HG03097 (cell line): ENCODE measurements around the gene HNRNPH2.

Source experiments
- ATAC-seq: cut with Tn5 transposase; IDR thresholded peaks from one replicate; pipeline ENCODE4 v1.9.1; 2021; ENCODE audit not compliant: unreplicated experiment, low FRiP score

HNRNPH2 gene

DNA sequence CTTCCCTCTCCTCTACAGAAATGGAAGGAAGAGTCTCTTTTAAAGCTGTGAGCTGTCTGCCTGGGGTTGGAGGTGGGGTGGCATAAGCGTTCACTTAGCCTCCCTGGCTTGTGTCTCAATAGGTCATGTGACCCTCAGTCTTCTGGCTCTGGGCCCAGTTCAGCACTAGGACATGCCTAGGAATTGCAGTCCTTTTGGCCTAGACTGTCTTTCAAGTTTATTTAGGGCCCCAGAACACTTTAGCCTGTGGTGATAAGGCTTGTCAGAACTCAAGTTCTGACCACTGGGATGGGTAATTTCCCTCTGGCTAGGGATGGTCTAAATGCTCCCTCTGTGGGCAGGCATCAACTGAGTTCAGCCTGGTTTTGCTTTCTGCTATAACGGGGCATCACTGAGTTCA is 42.9 kb downstream of the HNRNPH2 start:
- no peak for ATAC-seq

DNA sequence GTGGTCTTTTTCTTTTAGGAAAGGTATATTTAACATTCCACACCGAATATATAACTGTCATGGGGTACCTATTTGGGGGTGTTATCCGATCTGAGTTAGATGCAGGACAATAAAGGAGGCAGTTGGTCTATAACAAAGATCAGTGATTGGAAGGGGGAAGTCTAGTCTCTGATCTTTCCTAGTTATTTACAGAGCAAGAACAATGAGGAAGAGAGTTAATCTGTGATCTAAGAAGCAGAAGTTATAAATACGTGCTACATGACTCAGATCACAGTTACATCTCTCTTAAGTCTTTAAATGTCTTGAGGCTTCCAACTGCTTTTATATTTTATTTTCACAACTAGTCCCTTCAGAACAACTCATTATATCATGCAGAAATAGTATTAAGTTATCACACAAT is 44.0 kb downstream of the HNRNPH2 start:
- ATAC-seq = no peak

DNA sequence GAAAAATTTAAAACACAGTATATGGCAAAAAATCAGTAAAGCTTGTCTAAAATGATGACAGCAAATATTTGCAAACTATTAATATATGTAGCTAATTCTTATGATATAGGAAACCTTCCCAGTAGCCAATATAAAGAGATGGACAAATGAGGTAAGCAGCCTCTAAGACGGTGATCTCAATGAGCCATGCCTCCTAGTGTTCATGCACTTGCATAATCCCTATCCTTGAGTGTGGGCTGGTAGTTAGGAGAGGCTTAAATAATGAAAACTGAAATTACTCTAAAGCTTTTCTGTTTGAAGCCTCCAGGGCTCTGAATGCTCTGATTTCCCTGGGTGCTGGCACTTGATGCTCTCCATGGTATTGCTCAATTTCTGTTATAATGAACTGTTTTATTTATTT is 52.6 kb downstream of the HNRNPH2 start:
- no peak for ATAC-seq

DNA sequence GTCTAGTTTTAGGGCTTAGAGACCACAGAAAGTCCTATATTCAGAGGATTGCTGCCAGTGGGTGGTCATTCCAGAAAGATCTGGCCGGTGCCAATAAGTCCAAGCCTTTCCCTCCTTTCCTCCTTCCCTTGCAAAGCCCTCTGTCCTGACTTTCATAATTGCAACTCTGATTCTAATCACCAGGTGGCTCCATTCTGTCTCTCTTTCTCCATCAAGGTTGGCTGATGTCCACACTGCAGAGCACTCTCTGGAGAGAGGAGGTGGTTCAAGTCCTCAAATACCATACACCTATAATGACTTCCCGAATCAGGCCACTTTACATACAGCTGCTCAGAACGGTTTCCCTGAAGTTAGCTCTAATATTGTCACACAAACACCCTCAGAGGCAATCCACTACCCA is 54.9 kb downstream of the HNRNPH2 start:
- no peak for ATAC-seq
